Measurements from ENCODE around the gene MFN2. TPM values are rescaled to one million over a fixed set of nuclear protein-coding genes. Genes with fewer than 3 reads are reported as not detected.
A peak's percentile ranks its signal among the peaks of the same experiment; 100 is the strongest.

MFN2 gene
- total and polyA plus RNA-seq, 9 of the 15 experiments (the other 6 are each of a cell fraction or from before 2014, with no cell fraction given), result 10.5 to 158 (median 87.1) TPM

GRCh38 chr1:11991969-11992676, 11.9 kb downstream of the MFN2 start:
- CTCF ChIA-PET (ENCODE audit: low intra/inter-chr PET ratio), result no interaction called here
- H3K9me1 ChIP-seq (ENCODE audit: control insufficient read depth, insufficient read depth, low read length), result no peaks in the 10 kb centered on the region

GRCh38 chr1:11997081-11997850, 17.0 kb downstream of the MFN2 start:
- intact Hi-C loops (cut with micrococcal nuclease) (no loop called here), in situ Hi-C loops (cut with MboI) (no loop called here)
- FAIRE-seq (no peak), DNase-seq (ENCODE audit: extremely low read depth in 1 of 4, low spot score in 3 of 4) (peak in 1 of 4 experiments; percentile 39), ATAC-seq (no peak)
- H3K9me3 ChIP-seq (replicated peaks; ENCODE audit: control insufficient read depth, insufficient read depth, low read depth, low read length), result no peaks in the 10 kb centered on the region
- no TSS peak for BruUV-seq (replicated peaks)
- no peak overlapping the region for H2AFZ ChIP-seq (ENCODE audit: low read depth, low read length)
- WGBS (ENCODE audit: insufficient coverage, low coverage, missing lambda C conversion rate), result 79% methylated on average over 5 of the region's 5 CpGs
- H3K9ac ChIP-seq (ENCODE audit: insufficient read depth in 1 of 2, low read depth in 2 of 2, low read length in 2 of 2), result no peak overlapping the region
- H3K4me1 ChIP-seq (replicated peaks in 1 of 2; ENCODE audit: control insufficient read depth in 2 of 2, insufficient read depth in 2 of 2, low read length in 2 of 2), result peaks cover 2 to 6% of the 10 kb centered on the region in 2 experiments; a peak in 3 of 5 replicates
- peaks cover 89% of the 10 kb centered on the region for H3K36me3 ChIP-seq (ENCODE audit: control insufficient read depth, insufficient read depth, low read length)
- H3K4me3 ChIP-seq, result no peak overlapping the region
- no peaks in the 10 kb centered on the region for H3K79me2 ChIP-seq (ENCODE audit: control insufficient read depth, insufficient read depth, low read length)
- H3K4me2 ChIP-seq (ENCODE audit: insufficient read depth, low read length), result no peak overlapping the region
- no peak overlapping the region for H3K27ac ChIP-seq (ENCODE audit: extremely low read depth, low read depth, low read length)
- no peaks in the 10 kb centered on the region for H4K20me1 ChIP-seq (replicated peaks; ENCODE audit: control insufficient read depth, insufficient read depth, low read length)
- CTCF ChIA-PET (ENCODE audit: low intra/inter-chr PET ratio), result no interaction called here
- no peaks in the 10 kb centered on the region for H3K9me1 ChIP-seq (ENCODE audit: control insufficient read depth, insufficient read depth, low read length)
- no peaks in the 10 kb centered on the region for H3K27me3 ChIP-seq (ENCODE audit: control insufficient read depth in 2 of 2, insufficient read depth in 2 of 2, low read length in 2 of 2)
- POLR2A ChIA-PET, result interaction anchor here (0.9 to 3.8 kb wide), 5 partner anchors 8 to 88 kb away, joined by 3 to 25 read pairs (median 5); no protein-coding TSS in a partner anchor
- TF ChIP-seq ZNF586 (CRISPR knock-in tag; conservative IDR thresholded peaks at IDR 0.05), result no peak
- no peak for TF ChIP-seq MCM2 (IDR thresholded peaks at IDR 0.05; ENCODE audit: low read depth)
- TF ChIP-seq SPI1 (IDR thresholded peaks at IDR 0.05; ENCODE audit: borderline replicate concordance, low read depth, low read length), result no peak
- TF ChIP-seq CXXC5 (CRISPR knock-in tag; IDR thresholded peaks at IDR 0.05), result no peak
- no peak for TF ChIP-seq HDAC2 (IDR thresholded peaks at IDR 0.05)
- TF ChIP-seq EZH2 (IDR thresholded peaks at IDR 0.05; ENCODE audit: borderline replicate concordance, low read depth, low read length), result no peak
- TF ChIP-seq E2F3 (CRISPR knock-in tag; IDR thresholded peaks at IDR 0.05), result no peak
- TF ChIP-seq ARID1B (IDR thresholded peaks at IDR 0.05), result peak; percentile 9; the same call in 1 of the 2 replicates
- TF ChIP-seq POLR2AphosphoS5 (IDR thresholded peaks at IDR 0.05; ENCODE audit: control insufficient read depth, insufficient read depth, low read depth, low read length), result 0 out of 2 replicates have a peak, but pooled peaks have one; percentile 36
- TF ChIP-seq NCOR1 (IDR thresholded peaks at IDR 0.05), result no peak
- no peak for TF ChIP-seq ESRRB (CRISPR knock-in tag; IDR thresholded peaks at IDR 0.05; ENCODE audit: borderline replicate concordance)
- peak; percentile 56; the same call in 1 of the 2 replicates for TF ChIP-seq CBFA2T2 (conservative IDR thresholded peaks at IDR 0.05)
- no peak for TF ChIP-seq CBX5 (IDR thresholded peaks at IDR 0.05; ENCODE audit: borderline replicate concordance, low read depth)
- TF ChIP-seq KDM1A (IDR thresholded peaks at IDR 0.05), result peak; percentile 36 to 49; a peak in 1 of 4 replicates

More at GRCh38 chr1:11991969-11992676, 11.9 kb downstream of the MFN2 start:
- POLR2A ChIA-PET, result interaction anchor here (0.6 to 2.4 kb wide), 6 partner anchors 8 to 199 kb away, joined by 3 to 17 read pairs (median 4); partner anchors contain the start of gene MFN2
- FAIRE-seq, result no peak
- Histone ChIP-seq H2AFZ (ENCODE audit: low read depth, low read length) (no peak overlapping the region), H3K9ac (ENCODE audit: insufficient read depth in 1 of 2, low read depth in 2 of 2, low read length in 2 of 2) (0 out of 4 replicates have a peak overlapping the region, but pooled peaks of 1 of the 2 experiments have one; percentile 1), H3K4me3 (no peak overlapping the region), H3K36me3 (ENCODE audit: control insufficient read depth, insufficient read depth, low read length) (peaks cover 93% of the 10 kb centered on the region), H3K4me2 (ENCODE audit: insufficient read depth, low read length) (no peak overlapping the region), H3K4me1 (replicated peaks in 1 of 2; ENCODE audit: control insufficient read depth in 2 of 2, insufficient read depth in 2 of 2, low read length in 2 of 2) (peaks cover 0 to 1% of the 10 kb centered on the region in 2 experiments; a peak in 2 of 5 replicates), H3K27ac (ENCODE audit: extremely low read depth, low read depth, low read length) (no peak overlapping the region), H3K9me3 (replicated peaks; ENCODE audit: control insufficient read depth, insufficient read depth, low read depth, low read length) (no peaks in the 10 kb centered on the region), H4K20me1 (replicated peaks; ENCODE audit: control insufficient read depth, insufficient read depth, low read length) (0 out of 2 replicates have a peak, but pooled peaks cover 5% of the 10 kb centered on the region), H3K27me3 (ENCODE audit: control insufficient read depth in 2 of 2, insufficient read depth in 2 of 2, low read length in 2 of 2) (no peaks in the 10 kb centered on the region), H3K79me2 (ENCODE audit: control insufficient read depth, insufficient read depth, low read length) (peaks cover 41% of the 10 kb centered on the region)
- intact Hi-C loops (cut with micrococcal nuclease), result no loop called here
- BruUV-seq (replicated peaks), result TSS peak; percentile 15
- no peak for DNase-seq (ENCODE audit: extremely low read depth in 1 of 4, low spot score in 3 of 4)
- TF ChIP-seq SIN3A (IDR thresholded peaks at IDR 0.05; ENCODE audit: borderline replicate concordance in 2 of 2, control insufficient read depth in 1 of 2, low read depth in 2 of 2, low read length in 2 of 2) (no peak), ZNF57 (CRISPR knock-in tag; IDR thresholded peaks at IDR 0.05) (no peak), RBFOX2 (IDR thresholded peaks at IDR 0.05; ENCODE audit: low read depth, low read length) (peak; percentile 39; the same call in 1 of the 2 replicates), RBM34 (IDR thresholded peaks at IDR 0.05; ENCODE audit: borderline replicate concordance, insufficient read depth, low read length) (no peak)
- in situ Hi-C loops (cut with MboI), result no loop called here
- 91% methylated on average over 16 of the region's 16 CpGs for WGBS (ENCODE audit: insufficient coverage, low coverage, missing lambda C conversion rate)
- ATAC-seq, result no peak
